ENCODE data around the gene ITPR3.

GRCh38 chr6:33690766-33691165 lies 69.6 kb downstream of the ITPR3 start:
- TF ChIP-seq, protein P1, sequence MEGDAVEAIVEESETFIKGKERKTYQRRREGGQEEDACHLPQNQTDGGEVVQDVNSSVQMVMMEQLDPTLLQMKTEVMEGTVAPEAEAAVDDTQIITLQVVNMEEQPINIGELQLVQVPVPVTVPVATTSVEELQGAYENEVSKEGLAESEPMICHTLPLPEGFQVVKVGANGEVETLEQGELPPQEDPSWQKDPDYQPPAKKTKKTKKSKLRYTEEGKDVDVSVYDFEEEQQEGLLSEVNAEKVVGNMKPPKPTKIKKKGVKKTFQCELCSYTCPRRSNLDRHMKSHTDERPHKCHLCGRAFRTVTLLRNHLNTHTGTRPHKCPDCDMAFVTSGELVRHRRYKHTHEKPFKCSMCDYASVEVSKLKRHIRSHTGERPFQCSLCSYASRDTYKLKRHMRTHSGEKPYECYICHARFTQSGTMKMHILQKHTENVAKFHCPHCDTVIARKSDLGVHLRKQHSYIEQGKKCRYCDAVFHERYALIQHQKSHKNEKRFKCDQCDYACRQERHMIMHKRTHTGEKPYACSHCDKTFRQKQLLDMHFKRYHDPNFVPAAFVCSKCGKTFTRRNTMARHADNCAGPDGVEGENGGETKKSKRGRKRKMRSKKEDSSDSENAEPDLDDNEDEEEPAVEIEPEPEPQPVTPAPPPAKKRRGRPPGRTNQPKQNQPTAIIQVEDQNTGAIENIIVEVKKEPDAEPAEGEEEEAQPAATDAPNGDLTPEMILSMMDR (optimal IDR thresholded peaks at IDR 0.05 in 1 of 3, IDR thresholded peaks at IDR 0.05 in 1 of 3, conservative IDR thresholded peaks at IDR 0.05 in 1 of 3; ENCODE audit: extremely low read depth in 1 of 3, insufficient read depth in 2 of 3, low read length in 3 of 3): no peak
- TF ChIP-seq EZH2 (IDR thresholded peaks at IDR 0.05; ENCODE audit: low read length): no peak

All from keratinocyte (primary cell).